ENCODE results near the gene ANKRD33B. TPM values are rescaled to one million over a fixed set of nuclear protein-coding genes. Genes with fewer than 3 reads are reported as not detected.
A peak's percentile ranks its signal among the peaks of the same experiment; 100 is the strongest.

ANKRD33B gene
- total and polyA plus RNA-seq, 9 of the 15 experiments (the other 6 are each of a cell fraction or from before 2014, with no cell fraction given): 0.10 to 1.7 (median 0.40) TPM

DNA sequence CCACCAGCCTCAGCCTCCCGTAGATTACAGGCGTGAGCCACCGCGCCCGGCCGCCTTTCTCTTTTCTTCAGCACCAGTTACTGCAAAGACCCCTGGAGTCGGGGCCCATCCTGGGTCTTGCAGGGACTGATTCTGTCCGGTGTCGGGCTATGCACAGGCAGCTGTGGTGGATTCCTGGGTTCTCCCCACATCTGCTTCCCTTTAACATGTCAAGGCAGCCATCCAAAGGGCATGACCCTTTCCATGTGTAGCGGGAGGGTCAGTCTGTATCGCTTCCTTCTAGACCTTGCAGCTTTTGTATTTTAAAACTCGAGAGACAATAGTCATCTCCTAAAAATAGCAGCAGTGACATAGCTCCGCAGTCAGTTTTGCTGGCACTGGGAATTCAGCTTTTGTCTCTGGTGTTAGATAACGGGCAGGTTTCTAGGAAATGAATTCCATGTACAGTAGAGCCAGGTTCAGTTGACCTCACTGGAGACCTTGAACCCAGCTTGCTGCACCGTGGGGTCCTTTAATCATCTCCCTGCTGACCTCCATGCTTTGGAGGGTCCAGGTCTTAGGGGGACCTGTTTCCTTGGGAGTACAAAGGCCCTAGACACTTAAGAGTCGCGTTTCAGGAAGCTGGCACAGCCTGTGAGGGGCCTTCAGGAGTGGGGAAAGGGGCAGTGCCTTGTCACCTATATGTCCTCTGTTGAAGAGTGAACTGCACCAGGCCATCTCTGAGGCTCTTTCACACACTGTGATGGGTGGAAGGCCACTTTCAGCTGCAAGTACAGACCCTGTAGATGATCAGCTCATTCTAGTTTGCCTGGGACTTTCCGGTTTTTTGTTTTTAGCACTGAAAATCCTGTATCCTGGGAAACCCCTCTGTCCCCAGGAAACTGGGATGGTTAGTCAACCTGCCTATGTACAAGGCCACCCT, 13.8 kb downstream of the ANKRD33B start (continued):
- TF ChIP-seq DMBX1 (CRISPR knock-in tag; IDR thresholded peaks at IDR 0.05; ENCODE audit: borderline replicate concordance) (peak; percentile 47; the same call in 1 of the 2 replicates), SIRT6 (IDR thresholded peaks at IDR 0.05; ENCODE audit: low read depth, low read length) (no peak), HDAC6 (IDR thresholded peaks at IDR 0.05; ENCODE audit: low read depth, low read length) (no peak), KAT8 (IDR thresholded peaks at IDR 0.05; ENCODE audit: low read depth) (no peak), ZNF780A (CRISPR knock-in tag; IDR thresholded peaks at IDR 0.05) (no peak), ZNF668 (CRISPR knock-in tag; IDR thresholded peaks at IDR 0.05) (0 out of 2 replicates have a peak, but pooled peaks have one; percentile 40), L3MBTL2 (IDR thresholded peaks at IDR 0.05) (peak; percentile 35; the same call in 1 of the 2 replicates), HNRNPLL (IDR thresholded peaks at IDR 0.05; ENCODE audit: low read depth, low read length, poor library complexity, severe bottlenecking) (no peak), NELFE (IDR thresholded peaks at IDR 0.05; ENCODE audit: insufficient read depth, insufficient read length) (no peak), MYC (IDR thresholded peaks at IDR 0.05; ENCODE audit: low read depth, low read length) (no peak), MYC (CRISPR knock-in tag; IDR thresholded peaks at IDR 0.05; ENCODE audit: borderline replicate concordance, low read depth) (no peak), EZH2 (IDR thresholded peaks at IDR 0.05; ENCODE audit: borderline replicate concordance, low read depth, low read length) (no peak), NBN (IDR thresholded peaks at IDR 0.05; ENCODE audit: low read depth) (no peak), GABPB2 (CRISPR knock-in tag; conservative IDR thresholded peaks at IDR 0.05) (no peak), RCOR1 (IDR thresholded peaks at IDR 0.05; ENCODE audit: borderline replicate concordance in 1 of 2, low read depth in 2 of 2, low read length in 2 of 2) (no peak), XRCC4 (IDR thresholded peaks at IDR 0.05; ENCODE audit: extremely low read depth, insufficient read depth, insufficient read length) (no peak), ZNF24 (IDR thresholded peaks at IDR 0.05) (no peak), NCOA1 (IDR thresholded peaks at IDR 0.05; ENCODE audit: low read depth) (no peak), PRPF4 (IDR thresholded peaks at IDR 0.05; ENCODE audit: insufficient read depth, low read depth, low read length, poor library complexity, severe bottlenecking) (no peak), PHF20 (IDR thresholded peaks at IDR 0.05; ENCODE audit: partially characterized antibody) (peak; percentile 28), KDM4B (IDR thresholded peaks at IDR 0.05; ENCODE audit: borderline replicate concordance in 2 of 2, low read depth in 1 of 2) (no peak), SOX6 (IDR thresholded peaks at IDR 0.05) (peak; percentile 95), GATA2 (CRISPR knock-in tag; IDR thresholded peaks at IDR 0.05) (no peak), TBL1XR1 (IDR thresholded peaks at IDR 0.05; ENCODE audit: low read length in 2 of 2) (peak in 1 of 2 experiments; percentile 68; a peak in 2 of 4 replicates), TEAD4 (IDR thresholded peaks at IDR 0.05; ENCODE audit: low read length) (peak; percentile 51; the same call in 1 of the 2 replicates), TEAD4 (CRISPR knock-in tag; IDR thresholded peaks at IDR 0.05; ENCODE audit: borderline replicate concordance) (no peak), ZBED1 (IDR thresholded peaks at IDR 0.05) (no peak), BRF1 (IDR thresholded peaks at IDR 0.05; ENCODE audit: borderline replicate concordance, extremely low read depth, insufficient read length) (no peak)
- TF ChIP-seq, protein P1, sequence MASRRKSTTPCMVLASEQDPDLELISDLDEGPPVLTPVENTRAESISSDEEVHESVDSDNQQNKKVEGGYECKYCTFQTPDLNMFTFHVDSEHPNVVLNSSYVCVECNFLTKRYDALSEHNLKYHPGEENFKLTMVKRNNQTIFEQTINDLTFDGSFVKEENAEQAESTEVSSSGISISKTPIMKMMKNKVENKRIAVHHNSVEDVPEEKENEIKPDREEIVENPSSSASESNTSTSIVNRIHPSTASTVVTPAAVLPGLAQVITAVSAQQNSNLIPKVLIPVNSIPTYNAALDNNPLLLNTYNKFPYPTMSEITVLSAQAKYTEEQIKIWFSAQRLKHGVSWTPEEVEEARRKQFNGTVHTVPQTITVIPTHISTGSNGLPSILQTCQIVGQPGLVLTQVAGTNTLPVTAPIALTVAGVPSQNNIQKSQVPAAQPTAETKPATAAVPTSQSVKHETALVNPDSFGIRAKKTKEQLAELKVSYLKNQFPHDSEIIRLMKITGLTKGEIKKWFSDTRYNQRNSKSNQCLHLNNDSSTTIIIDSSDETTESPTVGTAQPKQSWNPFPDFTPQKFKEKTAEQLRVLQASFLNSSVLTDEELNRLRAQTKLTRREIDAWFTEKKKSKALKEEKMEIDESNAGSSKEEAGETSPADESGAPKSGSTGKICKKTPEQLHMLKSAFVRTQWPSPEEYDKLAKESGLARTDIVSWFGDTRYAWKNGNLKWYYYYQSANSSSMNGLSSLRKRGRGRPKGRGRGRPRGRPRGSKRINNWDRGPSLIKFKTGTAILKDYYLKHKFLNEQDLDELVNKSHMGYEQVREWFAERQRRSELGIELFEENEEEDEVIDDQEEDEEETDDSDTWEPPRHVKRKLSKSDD (conservative IDR thresholded peaks at IDR 0.05; ENCODE audit: low read length): no peak

All from K562 (cell line).